Thoracic aorta (tissue), 2 donors: ENCODE measurements around the gene MSRB3. TPM values are rescaled to one million over a fixed set of nuclear protein-coding genes. Genes with fewer than 3 reads are reported as not detected.

ENCODE experiments used
- ATAC-seq: fragments of 150-250 bp; one replicate; pipeline ENCODE4 v1.8.0; 2017; ENCODE audit warnings: low read depth; ENCODE audit not compliant: insufficient number of reproducible peaks, low FRiP score
- DNase-seq: peaks from one replicate; pipeline ENCODE4 v3.0.0-alpha.2; 2020; ENCODE audit warnings: low spot score
- H3K27ac ChIP-seq, 2 donors: fragments of 200-600 bp; sonication (generic); 1 replicate in 1 of 2; 2 replicates in 1 of 2; pipeline ENCODE4 v1.5.1; 2016; ENCODE audit warnings: mild to moderate bottlenecking in 2 of 2, moderate library complexity in 2 of 2
- H3K27me3 ChIP-seq: fragments of 200-600 bp; sonication (generic); replicated peaks from 2 replicates; pipeline ENCODE4 v1.6.0; 2016; ENCODE audit warnings: mild to moderate bottlenecking; ENCODE audit not compliant: insufficient read depth
- H3K36me3 ChIP-seq: fragments of 200-600 bp; sonication (generic); one replicate; pipeline ENCODE4 v1.5.1; 2016
- H3K4me1 ChIP-seq, 2 donors: fragments of 200-600 bp; sonication (generic); 1 replicate in 1 of 2; 2 replicates in 1 of 2; pipeline versions ENCODE4 v1.5.1 to v1.6.0; 2016; ENCODE audit warnings: low read depth in 2 of 2, mild to moderate bottlenecking in 1 of 2; ENCODE audit not compliant: control insufficient read depth in 1 of 2
- H3K4me3 ChIP-seq: fragments of 200-600 bp; sonication (generic); 2 replicates; pipeline ENCODE4 v1.5.1; 2016; ENCODE audit warnings: mild to moderate bottlenecking
- H3K9me3 ChIP-seq: fragments of 200-600 bp; sonication (generic); 2 replicates; pipeline ENCODE4 v1.5.1; 2016
- CTCF ChIP-seq: fragments of 200-600 bp; sonication (generic); IDR thresholded peaks from one replicate; pipeline ENCODE4 v1.5.1; 2019; ENCODE audit warnings: antibody characterized with exemption
- total RNA-seq, 2 donors: library from RNA; depleted of rRNA; stranded (reverse); fragments of >200 nt; gene quantifications; one replicate each; pipeline versions ENCODE4 v1.1.0 to v1.2.3, GENCODE V29; 2016

Gene MSRB3
- total RNA-seq, 2 donors from 2014 or later = 221 to 232 TPM

GRCh38 chr12:65510584-65511050, 232.1 kb downstream of the MSRB3 start:
- Histone ChIP-seq H3K36me3 (no peaks in the 10 kb centered on the region), H3K27ac (no peak overlapping the region), H3K4me3 (no peak overlapping the region), H3K27me3 (no peaks in the 10 kb centered on the region), H3K4me1 (peaks cover 0 to 21% of the 10 kb centered on the region in 2 donors), H3K9me3 (no peaks in the 10 kb centered on the region)
- TF ChIP-seq CTCF = no peak
- DNase-seq (no peak), ATAC-seq (no peak)

GRCh38 chr12:65511134-65511834, 232.8 kb downstream of the MSRB3 start:
- H3K27me3 ChIP-seq = no peaks in the 10 kb centered on the region
- DNase-seq (no peak), ATAC-seq (no peak)
- no peak overlapping the region for H3K27ac ChIP-seq
- peaks cover 0 to 21% of the 10 kb centered on the region in 2 donors for H3K4me1 ChIP-seq
- H3K36me3 ChIP-seq = no peaks in the 10 kb centered on the region
- H3K9me3 ChIP-seq = no peaks in the 10 kb centered on the region
- no peak for TF ChIP-seq CTCF
- no peak overlapping the region for H3K4me3 ChIP-seq

GRCh38 chr12:65511912-65512311, 233.4 kb downstream of the MSRB3 start:
- Histone ChIP-seq H3K4me1 (peaks cover 0 to 21% of the 10 kb centered on the region in 2 donors), H3K9me3 (no peaks in the 10 kb centered on the region), H3K27ac (no peak overlapping the region), H3K4me3 (no peak overlapping the region), H3K36me3 (no peaks in the 10 kb centered on the region), H3K27me3 (no peaks in the 10 kb centered on the region)
- DNase-seq (no peak), ATAC-seq (no peak)
- TF ChIP-seq CTCF = no peak

Other genes starting within 250 kb of the MSRB3 start
- not detected for gene WIF1, start 157.4 kb upstream of the MSRB3 start, total RNA-seq
- gene LEMD3, start 109.1 kb upstream of the MSRB3 start, total RNA-seq = 10 to 100 TPM; 21.8 to 61.4 TPM